Spleen (tissue), 11 donors: ENCODE data around the gene TEX261. TPM values are rescaled to one million over a fixed set of nuclear protein-coding genes. Genes with fewer than 3 reads are reported as not detected.

Source experiments
- DNase-seq: peaks from one replicate; pipeline ENCODE4 v3.0.0-alpha.2; 2020
- H3K27ac ChIP-seq, 8 donors: fragments of 200-600 bp; sonication (generic) in 7 of 8; 1 replicate in 4 of 8; 2 replicates in 4 of 8; pipeline versions ENCODE4 v1.5.0 to v1.8.0; 2016 to 2021; ENCODE audit warnings: inconsistent platforms in 4 of 8, mild to moderate bottlenecking in 4 of 8, moderate library complexity in 1 of 8
- H3K27me3 ChIP-seq, 7 donors: fragments of 200-600 bp; sonication (generic) in 6 of 7; replicated peaks in 1 of 7; 1 replicate in 4 of 7; 2 replicates in 3 of 7; pipeline versions ENCODE4 v1.5.0 to v1.8.0; 2016 to 2021; ENCODE audit warnings: inconsistent platforms in 3 of 7, mild to moderate bottlenecking in 1 of 7
- H3K36me3 ChIP-seq, 6 donors: fragments of 200-600 bp; sonication (generic) in 5 of 6; 1 replicate in 4 of 6; 2 replicates in 2 of 6; pipeline versions ENCODE4 v1.5.0 to v1.8.0; 2016 to 2021; ENCODE audit warnings: inconsistent platforms in 2 of 6
- H3K4me1 ChIP-seq, 6 donors: fragments of 200-600 bp; sonication (generic) in 5 of 6; 1 replicate in 3 of 6; 2 replicates in 3 of 6; pipeline versions ENCODE4 v1.5.0 to v1.8.0; 2016 to 2021; ENCODE audit warnings: inconsistent platforms in 3 of 6
- H3K4me3 ChIP-seq, 8 donors: fragments of 200-600 bp; sonication (generic) in 7 of 8; 1 replicate in 4 of 8; 2 replicates in 4 of 8; pipeline versions ENCODE4 v1.5.0 to v1.8.0; 2016 to 2021; ENCODE audit warnings: inconsistent platforms in 4 of 8, mild to moderate bottlenecking in 4 of 8, moderate library complexity in 2 of 8
- H3K9me3 ChIP-seq, 8 donors: fragments of 200-600 bp; sonication (generic) in 7 of 8; 1 replicate in 4 of 8; 2 replicates in 4 of 8; pipeline versions ENCODE4 v1.5.0 to v1.8.0; 2016 to 2021; ENCODE audit warnings: inconsistent platforms in 4 of 8
- POLR2A ChIP-seq, 3 donors: fragments of 450-650 bp; IDR thresholded peaks; one replicate each; pipeline ENCODE4 v1.5.1; 2017; ENCODE audit warnings: antibody characterized with exemption in 3 of 3, mild to moderate bottlenecking in 1 of 3
- POLR2AphosphoS5 ChIP-seq, 3 donors: sonication (generic); formaldehyde crosslinking; IDR thresholded peaks; one replicate each; pipeline ENCODE4 v1.5.1; 2017; ENCODE audit warnings: antibody characterized with exemption in 3 of 3
- WGBS, 5 donors: extraction: QIAGEN DNeasy Blood & Tissue Kit in 3 of 5; methylation state at CpG; one replicate each; pipeline versions ENCODE4 v1.1.5 to v1.1.7; 2013 to 2018; 5-methylcytosine and 5-hydroxymethylcytosine counted together
- intact Hi-C: fragments of 100-400 bp; cut with DNase I; formaldehyde crosslinking; loops from one replicate; pipeline ENCODE4 v1.15.0; 2023; ENCODE audit warnings: low total_unique reads
- polyA plus RNA-seq, 3 donors: library from polyadenylated mRNA; stranded (reverse); fragments of 200-250 nt; gene quantifications; one replicate each; pipeline ENCODE4 v1.2.1, GENCODE V29; 2013
- total RNA-seq, 7 donors: library from RNA; depleted of rRNA in 3 of 7; stranded (reverse); fragments of >200 nt in 3 of 7; fragmentation: NEBNext Ultra II Directional in 4 of 7; extraction: Animal tissue kit (Norgen Biotek cat#: 25700) in 4 of 7; gene quantifications; one replicate each; pipeline versions ENCODE4 v1.1.0 to v1.2.1, GENCODE V29; 2016 to 2021
- TF ChIP-seq, protein P1 (sequence below), 11 experiments: fragments of 200-600 bp in 7 of 11; fragments of 450-650 bp in 4 of 11; sonication (generic) in 4 of 11; IDR thresholded peaks in 8 of 11; conservative IDR thresholded peaks in 3 of 11; 1 replicate in 7 of 11; 2 replicates in 4 of 11; pipeline versions ENCODE4 v1.4.0 to v1.8.0; 2016 to 2021; ENCODE audit warnings: antibody characterized with exemption in 11 of 11, inconsistent platforms in 4 of 11, mild to moderate bottlenecking in 1 of 11
- donor health status: healthy with polysubstance abuse.
- donor health status: DM: no; HTN: no; CAD: no; lungs with moderate emphysema.
- donor health status: DM: no; HTN: no; CAD: no.
- donor health status: Bipolar disorder and iron deficiency.
- donor health status: healthy.
- donor health status: DM: no; HTN: no; CAD: no.
- donor health status: DM: yes; HTN: yes; CAD: no.

The TEX261 gene
- total and polyA plus RNA-seq, 10 donors = 8.7 to 55.7 (median 32.8) TPM

GRCh38 chr2:70964133-70964532 lies 30.5 kb downstream of the TEX261 start:
- TF ChIP-seq, protein P1, sequence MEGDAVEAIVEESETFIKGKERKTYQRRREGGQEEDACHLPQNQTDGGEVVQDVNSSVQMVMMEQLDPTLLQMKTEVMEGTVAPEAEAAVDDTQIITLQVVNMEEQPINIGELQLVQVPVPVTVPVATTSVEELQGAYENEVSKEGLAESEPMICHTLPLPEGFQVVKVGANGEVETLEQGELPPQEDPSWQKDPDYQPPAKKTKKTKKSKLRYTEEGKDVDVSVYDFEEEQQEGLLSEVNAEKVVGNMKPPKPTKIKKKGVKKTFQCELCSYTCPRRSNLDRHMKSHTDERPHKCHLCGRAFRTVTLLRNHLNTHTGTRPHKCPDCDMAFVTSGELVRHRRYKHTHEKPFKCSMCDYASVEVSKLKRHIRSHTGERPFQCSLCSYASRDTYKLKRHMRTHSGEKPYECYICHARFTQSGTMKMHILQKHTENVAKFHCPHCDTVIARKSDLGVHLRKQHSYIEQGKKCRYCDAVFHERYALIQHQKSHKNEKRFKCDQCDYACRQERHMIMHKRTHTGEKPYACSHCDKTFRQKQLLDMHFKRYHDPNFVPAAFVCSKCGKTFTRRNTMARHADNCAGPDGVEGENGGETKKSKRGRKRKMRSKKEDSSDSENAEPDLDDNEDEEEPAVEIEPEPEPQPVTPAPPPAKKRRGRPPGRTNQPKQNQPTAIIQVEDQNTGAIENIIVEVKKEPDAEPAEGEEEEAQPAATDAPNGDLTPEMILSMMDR (IDR thresholded peaks at IDR 0.05 in 8 of 11, conservative IDR thresholded peaks at IDR 0.05 in 3 of 11) = no peak
- no peak for TF ChIP-seq POLR2A (IDR thresholded peaks at IDR 0.05)
- no peak for TF ChIP-seq POLR2AphosphoS5 (IDR thresholded peaks at IDR 0.05)
- peaks cover 0 to 74% (median 18%) of the 10 kb centered on the region in 7 donors for H3K27me3 ChIP-seq
- H3K4me1 ChIP-seq = peaks cover 0 to 13% (median 10%) of the 10 kb centered on the region in 6 donors
- no peak for DNase-seq
- H3K9me3 ChIP-seq = no peaks in the 10 kb centered on the region
- H3K36me3 ChIP-seq = no peaks in the 10 kb centered on the region
- no peak overlapping the region for H3K27ac ChIP-seq
- intact Hi-C loops = no loop called here
- no peak overlapping the region for H3K4me3 ChIP-seq
- WGBS, 5 donors = 58 to 72% (median 65%) methylated on average over 4 of the region's 4 CpGs

DNA sequence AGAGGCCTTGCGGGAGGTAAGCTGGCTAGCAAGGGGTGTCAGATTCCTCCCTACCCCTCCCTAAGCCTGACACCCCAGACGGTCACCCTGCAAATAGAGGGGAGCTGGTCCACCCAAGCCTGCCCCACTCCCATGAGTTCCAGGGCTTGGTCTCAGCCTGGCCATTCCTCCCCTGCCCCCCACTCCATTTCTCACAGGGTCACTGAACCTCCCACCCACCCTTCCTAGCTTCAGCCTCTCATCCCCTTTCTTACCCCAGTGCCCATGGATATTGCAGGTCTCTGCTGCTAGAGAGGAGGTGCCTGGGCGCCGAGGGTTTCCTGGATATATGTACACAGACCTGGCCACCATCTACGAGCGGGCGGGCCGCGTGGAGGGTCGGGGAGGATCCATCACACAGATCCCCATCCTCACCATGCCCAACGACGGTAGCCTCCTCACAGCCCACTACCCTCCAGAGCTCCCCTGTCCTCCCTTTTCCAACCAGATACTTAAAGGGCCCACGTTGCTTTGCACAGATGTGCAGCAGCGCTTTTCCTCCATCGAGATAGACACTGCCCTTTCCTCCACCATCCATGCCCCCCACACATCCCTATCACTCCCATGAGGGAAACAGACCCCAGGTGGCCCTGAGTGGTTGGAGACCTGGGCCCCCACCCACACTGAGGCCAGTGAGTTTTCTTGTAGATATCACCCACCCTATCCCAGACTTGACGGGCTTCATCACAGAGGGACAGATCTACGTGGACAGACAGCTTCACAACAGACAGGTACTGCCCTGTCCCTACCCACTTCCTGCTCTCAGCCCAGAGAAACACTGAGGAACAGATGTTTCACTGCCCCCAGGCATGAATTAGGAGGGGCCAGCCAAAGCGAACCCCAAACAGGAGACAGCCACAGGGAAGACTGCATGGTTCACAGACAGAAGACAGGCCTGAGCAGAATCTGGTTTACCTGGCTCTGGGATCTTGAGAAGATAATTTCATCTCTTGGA lies 31.5 kb downstream of the TEX261 start:
- WGBS, 5 donors = 64 to 71% (median 71%) methylated on average over 18 of the region's 18 CpGs

DNA sequence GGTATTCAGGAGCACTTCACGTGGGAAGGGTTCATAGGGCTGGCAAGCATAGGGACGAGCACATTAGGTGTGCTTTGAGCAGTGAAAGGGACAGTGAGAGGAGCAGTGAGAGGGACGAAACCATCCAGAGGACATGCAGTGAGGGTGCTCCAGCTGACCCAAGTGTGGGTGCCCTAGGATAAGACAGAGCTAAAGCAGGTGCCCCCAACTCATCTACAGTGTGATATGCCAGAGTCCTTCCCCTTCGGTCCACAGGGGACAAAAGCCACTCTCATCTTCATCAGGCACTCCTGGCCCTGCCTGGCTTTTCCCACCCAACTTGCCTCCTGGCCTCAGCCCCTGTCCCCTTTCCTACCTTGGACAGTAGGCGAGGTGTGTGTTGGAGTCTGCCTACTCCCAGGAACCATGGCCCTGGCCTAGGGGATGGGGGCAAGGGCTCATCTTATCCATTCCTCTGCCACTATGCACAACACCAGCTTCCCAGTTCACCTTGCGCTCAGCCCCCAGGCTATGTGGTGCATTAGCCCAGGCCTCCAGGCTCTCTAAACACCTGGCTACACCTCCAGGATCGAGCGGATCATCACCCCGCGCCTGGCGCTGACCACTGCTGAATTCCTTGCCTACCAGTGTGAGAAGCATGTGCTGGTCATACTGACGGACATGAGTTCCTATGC lies 32.3 kb downstream of the TEX261 start:
- DNase-seq = no peak
- intact Hi-C loops = no loop called here
- peaks cover 0 to 13% (median 10%) of the 10 kb centered on the region in 6 donors for H3K4me1 ChIP-seq
- H3K27me3 ChIP-seq = peaks cover 0 to 86% (median 22%) of the 10 kb centered on the region in 7 donors
- no peak overlapping the region for H3K4me3 ChIP-seq
- WGBS, 5 donors = 75 to 83% (median 81%) methylated on average over 12 of the region's 12 CpGs
- H3K36me3 ChIP-seq = no peaks in the 10 kb centered on the region
- H3K9me3 ChIP-seq = no peaks in the 10 kb centered on the region
- no peak for TF ChIP-seq POLR2A (IDR thresholded peaks at IDR 0.05)
- TF ChIP-seq, protein P1 (IDR thresholded peaks at IDR 0.05 in 8 of 11, conservative IDR thresholded peaks at IDR 0.05 in 3 of 11) = no peak
- H3K27ac ChIP-seq = no peak overlapping the region

More for the DNA sequence above, 31.5 kb downstream of the TEX261 start:
- Histone ChIP-seq H3K27ac (no peak overlapping the region), H3K4me1 (peaks cover 0 to 13% (median 10%) of the 10 kb centered on the region in 6 donors), H3K4me3 (no peak overlapping the region), H3K27me3 (peaks cover 0 to 78% (median 18%) of the 10 kb centered on the region in 7 donors), H3K9me3 (no peaks in the 10 kb centered on the region), H3K36me3 (no peaks in the 10 kb centered on the region)
- TF ChIP-seq POLR2A (IDR thresholded peaks at IDR 0.05) (no peak), POLR2AphosphoS5 (IDR thresholded peaks at IDR 0.05) (no peak)
- TF ChIP-seq, protein P1 (IDR thresholded peaks at IDR 0.05 in 8 of 11, conservative IDR thresholded peaks at IDR 0.05 in 3 of 11) = no peak
- intact Hi-C loops = no loop called here
- peak; percentile 72 for DNase-seq

- TF ChIP-seq, protein P1 (IDR thresholded peaks at IDR 0.05 in 8 of 11, conservative IDR thresholded peaks at IDR 0.05 in 3 of 11) = no peak
- TF ChIP-seq POLR2AphosphoS5 (IDR thresholded peaks at IDR 0.05) = no peak
- TF ChIP-seq POLR2A (IDR thresholded peaks at IDR 0.05) = no peak
- DNase-seq = peak; percentile 33
- H3K27me3 ChIP-seq = peaks cover 0 to 94% (median 22%) of the 10 kb centered on the region in 7 donors
- no peaks in the 10 kb centered on the region for H3K9me3 ChIP-seq
- H3K4me3 ChIP-seq = no peak overlapping the region
- 69 to 87% (median 83%) methylated on average over 2 to 4 of the region's 4 CpGs for WGBS, 5 donors
- no peak overlapping the region for H3K27ac ChIP-seq
- no peaks in the 10 kb centered on the region for H3K36me3 ChIP-seq
- intact Hi-C loops = no loop called here
- peaks cover 0 to 13% (median 10%) of the 10 kb centered on the region in 6 donors for H3K4me1 ChIP-seq
These were observed 33.1 kb downstream of the TEX261 start for GRCh38 chr2:70961648-70961994.
